Psoas muscle (tissue), 8 donors: ENCODE data around the gene SLC35G6. TPM values are rescaled to one million over a fixed set of nuclear protein-coding genes. Genes with fewer than 3 reads are reported as not detected.

Experiments used
- ATAC-seq, 4 donors: fragments of 200-7000 bp; cut with Tn5 transposase; one replicate each; pipeline ENCODE4 v1.9.1; 2020; ENCODE audit warnings: moderate library complexity in 3 of 4, mild to moderate bottlenecking in 2 of 4
- DNase-seq, 2 donors: peaks; one replicate each; pipeline ENCODE4 v3.0.0-alpha.2; 2020
- H3K27ac ChIP-seq: fragments of 200-600 bp; one replicate; pipeline ENCODE4 v1.8.0; 2022
- H3K27me3 ChIP-seq, 3 donors: fragments of 200-600 bp in 1 of 3; one replicate each; pipeline versions ENCODE4 v1.6.1 to v1.8.0; 2013 to 2022; ENCODE audit warnings: low read length in 2 of 3, mild to moderate bottlenecking in 2 of 3, moderate library complexity in 1 of 3; ENCODE audit not compliant: insufficient read depth in 3 of 3
- H3K36me3 ChIP-seq, 2 donors: fragments of 200-600 bp in 1 of 2; one replicate each; pipeline versions ENCODE4 v1.6.1 to v1.8.0; 2013 to 2022; ENCODE audit warnings: low read depth in 1 of 2, mild to moderate bottlenecking in 1 of 2, moderate library complexity in 1 of 2; ENCODE audit not compliant: insufficient read depth in 1 of 2
- H3K4me1 ChIP-seq: fragments of 200-600 bp; one replicate; pipeline ENCODE4 v1.8.0; 2022
- H3K4me3 ChIP-seq: fragments of 200-600 bp; one replicate; pipeline ENCODE4 v1.8.0; 2022; ENCODE audit warnings: mild to moderate bottlenecking
- H3K9me3 ChIP-seq: fragments of 200-600 bp; one replicate; pipeline ENCODE4 v1.8.0; 2022
- WGBS, 3 donors: extraction: QIAGEN DNeasy Blood & Tissue Kit; methylation state at CpG; one replicate each; pipeline versions ENCODE4 v1.1.6 to v1.1.7; 2013; 5-methylcytosine and 5-hydroxymethylcytosine counted together
- intact Hi-C, 2 donors: fragments of 100-400 bp; cut with DNase I; formaldehyde crosslinking; loops; one replicate each; pipeline versions ENCODE4 v1.11.0 to v1.14.2; 2022
- polyA plus RNA-seq, 3 donors: library from polyadenylated mRNA; stranded (reverse); fragments of 200-250 nt; gene quantifications; one replicate each; pipeline ENCODE4 v1.2.3, GENCODE V29; 2013
- total RNA-seq, 4 donors: library from RNA; stranded (reverse); fragmentation: NEBNext Ultra II Directional in 2 of 4; extraction: Animal tissue kit (Norgen Biotek cat#: 25700) in 2 of 4; gene quantifications; one replicate each; pipeline versions ENCODE4 v1.2.1 to v1.2.4, GENCODE V29; 2021 to 2023
- TF ChIP-seq, protein P1 (sequence below): fragments of 200-600 bp; IDR thresholded peaks from one replicate; pipeline ENCODE4 v1.8.0; 2022; ENCODE audit warnings: antibody characterized with exemption
- donor health status: healthy with polysubstance abuse.
- donor health status: DM: no; HTN: no; CAD: no; lungs with moderate emphysema.
- donor health status: Bipolar disorder and iron deficiency.
- donor health status: healthy.
- donor health status: DM: yes; HTN: yes; CAD: no.
- donor health status: DM: no; HTN: no; CAD: no.
- donor health status: DM: no; HTN: no; CAD: no.
- donor health status: DM: yes; HTN: yes; CAD: no.

SLC35G6 gene
- total and polyA plus RNA-seq, 7 donors: 0.05 TPM; not detected in 6

DNA sequence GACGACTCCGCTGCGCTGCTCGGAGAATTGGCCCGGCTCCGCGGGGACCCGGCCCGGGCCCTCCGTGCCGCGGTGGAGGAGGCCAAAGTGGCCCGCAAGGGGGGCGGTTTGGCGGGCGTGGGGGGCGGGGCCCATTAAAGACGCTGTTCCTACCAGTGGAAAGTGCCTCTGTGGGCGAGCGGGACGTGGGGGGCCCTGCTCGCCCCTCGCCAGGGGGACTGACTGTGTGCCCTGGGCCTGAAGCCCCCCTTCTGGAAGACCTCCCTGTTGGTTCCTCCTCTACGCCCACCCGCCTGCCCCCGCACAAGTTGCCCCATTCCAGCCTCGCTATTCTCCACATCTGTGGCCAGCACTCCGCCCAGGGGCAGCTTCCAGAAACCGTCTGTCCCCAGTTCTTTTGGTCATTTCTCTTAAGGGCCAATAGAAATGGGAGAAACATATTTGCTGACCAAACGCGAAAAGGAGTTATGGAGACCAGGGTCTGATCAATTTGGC, 43.8 kb upstream of the SLC35G6 start:
- Histone ChIP-seq H3K4me1 (peaks cover 44% of the 10 kb centered on the region), H3K4me3 (peak overlapping the region; percentile 72), H3K36me3 (no peaks in the 10 kb centered on the region), H3K27me3 (no peaks in the 10 kb centered on the region), H3K9me3 (no peaks in the 10 kb centered on the region), H3K27ac (peak overlapping the region; percentile 100)
- TF ChIP-seq, protein P1, sequence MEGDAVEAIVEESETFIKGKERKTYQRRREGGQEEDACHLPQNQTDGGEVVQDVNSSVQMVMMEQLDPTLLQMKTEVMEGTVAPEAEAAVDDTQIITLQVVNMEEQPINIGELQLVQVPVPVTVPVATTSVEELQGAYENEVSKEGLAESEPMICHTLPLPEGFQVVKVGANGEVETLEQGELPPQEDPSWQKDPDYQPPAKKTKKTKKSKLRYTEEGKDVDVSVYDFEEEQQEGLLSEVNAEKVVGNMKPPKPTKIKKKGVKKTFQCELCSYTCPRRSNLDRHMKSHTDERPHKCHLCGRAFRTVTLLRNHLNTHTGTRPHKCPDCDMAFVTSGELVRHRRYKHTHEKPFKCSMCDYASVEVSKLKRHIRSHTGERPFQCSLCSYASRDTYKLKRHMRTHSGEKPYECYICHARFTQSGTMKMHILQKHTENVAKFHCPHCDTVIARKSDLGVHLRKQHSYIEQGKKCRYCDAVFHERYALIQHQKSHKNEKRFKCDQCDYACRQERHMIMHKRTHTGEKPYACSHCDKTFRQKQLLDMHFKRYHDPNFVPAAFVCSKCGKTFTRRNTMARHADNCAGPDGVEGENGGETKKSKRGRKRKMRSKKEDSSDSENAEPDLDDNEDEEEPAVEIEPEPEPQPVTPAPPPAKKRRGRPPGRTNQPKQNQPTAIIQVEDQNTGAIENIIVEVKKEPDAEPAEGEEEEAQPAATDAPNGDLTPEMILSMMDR: no peak
- peak in 1 of 4 donors; percentile 0 for ATAC-seq
- no peak for DNase-seq
- 23 to 35% (median 32%) methylated on average over 19 to 31 of the region's 31 CpGs for WGBS, 3 donors
- intact Hi-C loops: loop anchor here (5.0 to 10.0 kb wide), 3 partner anchors 85 to 247 kb away; partner anchors contain the start of genes KCTD11 (in 1 of the 2), SENP3 (in 1 of the 2), TP53 (in 1 of the 2) and WRAP53 (in 1 of the 2)

DNA sequence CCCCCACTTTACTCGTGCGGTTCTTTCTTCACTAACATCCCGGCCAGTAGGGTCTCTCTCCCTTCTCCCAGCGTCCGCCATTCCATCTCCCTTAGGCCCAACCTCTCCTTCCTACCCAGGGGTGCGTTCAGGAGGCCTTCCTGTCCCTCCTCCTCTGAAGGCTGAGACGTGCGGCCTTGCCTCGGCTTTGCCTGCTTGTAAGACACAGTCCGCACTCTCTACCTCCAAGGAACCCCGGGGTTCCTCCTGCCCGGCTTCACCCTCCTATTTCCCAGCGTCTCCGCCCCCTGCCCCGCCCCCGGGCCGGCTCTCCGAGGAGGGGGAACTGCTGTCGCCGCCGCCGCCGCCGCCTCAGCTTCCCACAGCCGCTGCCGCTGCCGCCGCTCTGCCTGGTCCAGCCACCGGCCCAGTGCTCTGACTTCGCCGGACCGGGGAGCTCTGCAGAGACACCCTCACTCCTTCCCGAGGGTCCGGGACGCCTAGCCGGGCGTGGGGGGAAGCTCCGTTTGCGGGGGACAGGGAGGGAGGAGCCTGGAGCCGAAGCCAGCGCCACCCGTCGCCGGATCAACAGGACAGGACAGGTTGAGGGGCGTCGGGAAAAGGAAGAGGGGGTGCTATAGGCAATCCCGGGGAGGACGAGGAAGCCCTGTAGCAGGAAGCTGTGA, 43.2 kb upstream of the SLC35G6 start:
- Histone ChIP-seq H3K9me3 (no peaks in the 10 kb centered on the region), H3K4me3 (peak overlapping the region; percentile 72), H3K27me3 (no peaks in the 10 kb centered on the region), H3K27ac (peak overlapping the region; percentile 100), H3K4me1 (peaks cover 44% of the 10 kb centered on the region), H3K36me3 (no peaks in the 10 kb centered on the region)
- intact Hi-C loops: loop anchor here (2.0 to 10.0 kb wide), 6 partner anchors 43 to 247 kb away; partner anchors contain the start of genes KCTD11 (in 2 of the 2), SENP3 (in 2 of the 2), SLC35G6 (in 1 of the 2) and TP53 (in 1 of the 2)
- WGBS, 3 donors: 29 to 39% (median 29%) methylated on average over 47 to 48 of the region's 48 CpGs
- ATAC-seq (peak in 1 of 4 donors; percentile 6), DNase-seq (peak; percentile 76 to 85)
- TF ChIP-seq, protein P1: no peak

DNA sequence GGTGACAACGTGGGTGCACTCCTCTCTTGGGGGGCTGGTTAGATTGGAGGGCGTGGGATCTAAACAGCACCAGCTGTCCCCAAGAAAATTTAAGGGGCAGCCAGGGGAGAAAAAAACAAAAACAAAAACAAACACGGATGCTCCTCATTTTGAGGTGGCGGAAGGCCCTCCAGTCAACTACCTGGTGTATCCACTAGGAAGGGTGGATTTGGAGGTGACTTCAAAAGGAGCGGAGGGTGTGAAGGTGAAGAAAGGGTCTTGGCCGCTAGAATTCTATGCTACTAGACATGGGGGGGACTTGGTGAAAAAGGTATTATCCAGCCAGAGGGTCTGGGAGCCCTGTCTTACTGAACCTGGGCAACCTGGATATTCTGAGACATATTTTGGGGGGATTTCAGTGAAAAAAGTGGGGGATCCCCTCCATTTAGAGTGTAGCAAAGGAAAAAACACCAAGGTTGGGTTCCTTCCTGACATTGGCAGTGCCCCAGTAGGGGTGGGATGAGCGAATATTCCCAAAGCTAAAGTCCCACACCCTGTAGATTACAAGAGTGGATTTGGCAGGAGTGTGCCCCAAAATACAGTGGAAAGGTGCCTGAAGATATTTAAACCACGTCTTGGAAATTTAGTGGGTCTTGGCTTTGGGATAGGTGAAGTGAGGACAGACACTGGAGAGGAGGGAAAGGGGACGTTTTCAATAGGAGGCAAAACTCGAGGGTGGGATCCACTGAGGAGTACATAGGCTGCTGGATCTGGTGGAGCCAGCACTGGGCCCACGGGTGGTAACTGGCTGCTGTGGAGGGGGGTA, 42.4 kb upstream of the SLC35G6 start:
- TF ChIP-seq, protein P1: no peak
- Histone ChIP-seq H3K27ac (peak overlapping the region; percentile 100), H3K9me3 (no peaks in the 10 kb centered on the region), H3K36me3 (no peaks in the 10 kb centered on the region), H3K4me3 (peak overlapping the region; percentile 72), H3K27me3 (no peaks in the 10 kb centered on the region), H3K4me1 (peaks cover 48% of the 10 kb centered on the region)
- intact Hi-C loops: loop anchor here (2.0 to 10.0 kb wide), 6 partner anchors 42 to 246 kb away; partner anchors contain the start of genes KCTD11 (in 2 of the 2), SENP3 (in 2 of the 2), SLC35G6 (in 1 of the 2) and TP53 (in 1 of the 2)
- WGBS, 3 donors: 49 to 66% (median 53%) methylated on average over 11 of the region's 11 CpGs
- ATAC-seq: no peak
- DNase-seq: no peak

DNA sequence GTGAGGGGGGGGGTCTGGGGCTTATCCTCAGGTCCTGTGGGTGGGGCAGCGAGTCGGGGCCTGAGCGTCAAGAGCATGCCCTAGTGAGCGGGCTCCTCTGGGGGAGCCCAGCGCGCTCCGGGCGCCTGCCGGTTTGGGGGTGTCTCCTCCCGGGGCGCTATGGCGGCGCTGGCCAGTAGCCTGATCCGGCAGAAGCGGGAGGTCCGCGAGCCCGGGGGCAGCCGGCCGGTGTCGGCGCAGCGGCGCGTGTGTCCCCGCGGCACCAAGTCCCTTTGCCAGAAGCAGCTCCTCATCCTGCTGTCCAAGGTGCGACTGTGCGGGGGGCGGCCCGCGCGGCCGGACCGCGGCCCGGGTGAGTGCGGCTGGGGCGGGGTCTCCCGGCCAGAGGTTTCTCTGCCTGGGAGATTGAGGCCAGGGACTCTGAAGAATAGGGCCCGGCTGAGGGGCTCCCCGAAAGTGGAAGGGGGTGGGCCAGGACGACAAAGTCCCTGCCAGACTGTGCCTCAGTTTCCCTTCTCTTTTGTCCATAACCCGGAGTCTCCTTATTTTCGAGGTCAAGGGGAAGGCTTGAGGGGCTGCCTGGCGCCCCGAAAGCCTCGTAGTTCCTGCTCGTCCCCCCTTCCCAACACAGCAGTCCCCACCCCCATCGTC, 41.7 kb upstream of the SLC35G6 start, which contains the start of gene FGF11:
FGF11 (plus strand) TSS at position 51 of the 651 bp plus-strand sequence; CDS start at position 160, 109 bp downstream.
- TF ChIP-seq, protein P1: no peak
- no peak for DNase-seq
- 5 to 9% (median 8%) methylated on average over 35 to 50 of the region's 50 CpGs for WGBS, 3 donors
- intact Hi-C loops: loop anchor here (1.0 to 10.0 kb wide), 9 partner anchors 39 to 245 kb away; partner anchors contain the start of genes KCTD11 (in 2 of the 2), SENP3 (in 2 of the 2), POLR2A (in 1 of the 2) and SLC35G6 (in 1 of the 2)
- no peaks in the 10 kb centered on the region for H3K9me3 ChIP-seq
- H3K27me3 ChIP-seq: no peaks in the 10 kb centered on the region
- ATAC-seq: no peak
- H3K36me3 ChIP-seq: no peaks in the 10 kb centered on the region
- peak within 1 kb of the TSS; percentile 100 for H3K27ac ChIP-seq
- H3K4me3 ChIP-seq: peak within 1 kb of the TSS; percentile 72
- peaks cover 54% of the 10 kb centered on the region for H3K4me1 ChIP-seq
